Esophagus squamous epithelium (tissue), 4 donors: Measurements from ENCODE around the gene HHATL.

ENCODE experiments used
- CTCF ChIP-seq, 6 experiments: fragments of 450-650 bp in 4 of 6; fragments of 200-600 bp in 2 of 6; sonication (generic) in 2 of 6; IDR thresholded peaks; one replicate each; pipeline ENCODE4 v1.5.1; 2016 to 2019; ENCODE audit warnings: antibody characterized with exemption in 6 of 6, mild to moderate bottlenecking in 4 of 6, moderate library complexity in 4 of 6
- POLR2A ChIP-seq, 4 donors: fragments of 450-650 bp; IDR thresholded peaks; one replicate each; pipeline ENCODE4 v1.6.1; 2017; ENCODE audit warnings: antibody characterized with exemption in 4 of 4, mild to moderate bottlenecking in 4 of 4, moderate library complexity in 3 of 4

DNA sequence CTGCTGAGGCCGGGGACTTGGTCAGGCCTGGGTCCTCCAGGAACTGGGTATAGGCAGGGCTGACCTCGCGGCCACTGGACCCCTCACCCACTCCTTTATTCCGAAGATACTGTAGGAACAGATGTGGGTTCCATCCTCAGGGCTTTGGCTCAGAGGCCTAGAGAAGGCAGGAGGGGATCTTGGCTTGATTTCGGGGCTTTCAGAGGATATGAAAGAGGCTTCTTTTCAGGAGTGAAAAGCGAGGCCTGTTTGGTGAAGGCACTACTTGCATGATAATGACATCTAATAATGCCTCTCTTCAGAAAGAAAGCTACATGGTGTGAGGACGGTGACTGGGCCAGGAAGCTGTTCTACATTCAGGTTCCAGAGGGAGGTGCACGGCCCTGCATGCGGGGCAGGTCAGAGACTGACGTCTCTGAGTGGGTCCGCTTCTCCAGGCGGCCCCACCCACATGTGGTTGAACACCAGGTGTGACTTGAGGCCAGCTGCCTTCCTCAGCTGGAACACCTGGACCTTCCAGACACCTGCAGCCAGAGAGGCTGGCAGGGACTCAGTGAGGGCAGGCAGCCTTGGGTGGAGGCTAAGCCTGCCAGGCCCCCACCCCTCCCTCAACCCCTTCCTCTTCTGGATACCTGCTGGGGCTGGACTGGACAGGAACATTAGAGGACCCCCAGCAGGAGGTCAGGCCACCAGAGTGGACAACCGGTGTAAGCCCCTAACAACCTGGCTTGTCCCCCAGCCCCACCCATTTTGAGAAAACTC lies 31.1 kb upstream of the HHATL start:
- no peak for TF ChIP-seq POLR2A (IDR thresholded peaks at IDR 0.05)
- TF ChIP-seq CTCF (IDR thresholded peaks at IDR 0.05), result no peak
